ENCODE data around the gene SKIC8. TPM values are rescaled to one million over a fixed set of nuclear protein-coding genes. Genes with fewer than 3 reads are reported as not detected.

SKIC8 gene
- total RNA-seq, 1 donor from 2014 or later: 54.3 TPM

GRCh38 chr15:78335985-78336384 is 36.6 kb upstream of the SKIC8 start:
- peaks cover 2% of the 10 kb centered on the region for H3K4me1 ChIP-seq
- H3K27ac ChIP-seq: no peak overlapping the region
- no peak overlapping the region for H3K4me3 ChIP-seq
- intact Hi-C loops (cut with DNase I): no loop called here
- no peak for DNase-seq (ENCODE audit: extremely low spot score in 2 of 2)
- no peaks in the 10 kb centered on the region for H3K36me3 ChIP-seq
- H3K27me3 ChIP-seq: no peaks in the 10 kb centered on the region
- TF ChIP-seq POLR2A (IDR thresholded peaks at IDR 0.05) (no peak), POLR2AphosphoS5 (IDR thresholded peaks at IDR 0.05; ENCODE audit: insufficient read depth in 1 of 2, low read depth in 1 of 2) (no peak), CTCF (IDR thresholded peaks at IDR 0.05) (no peak)
- no peaks in the 10 kb centered on the region for H3K9me3 ChIP-seq

- intact Hi-C loops (cut with DNase I): no loop called here
- no peaks in the 10 kb centered on the region for H3K36me3 ChIP-seq
- H3K4me1 ChIP-seq: no peaks in the 10 kb centered on the region
- DNase-seq (ENCODE audit: extremely low spot score in 2 of 2): no peak
- no peak overlapping the region for H3K27ac ChIP-seq
- no peak overlapping the region for H3K4me3 ChIP-seq
- no peaks in the 10 kb centered on the region for H3K9me3 ChIP-seq
- TF ChIP-seq POLR2A (IDR thresholded peaks at IDR 0.05) (no peak), POLR2AphosphoS5 (IDR thresholded peaks at IDR 0.05; ENCODE audit: insufficient read depth in 1 of 2, low read depth in 1 of 2) (no peak), CTCF (IDR thresholded peaks at IDR 0.05) (no peak)
- H3K27me3 ChIP-seq: no peaks in the 10 kb centered on the region
Observed at GRCh38 chr15:78334845-78335244, 35.4 kb upstream of the SKIC8 start.

- intact Hi-C loops (cut with DNase I): no loop called here
- TF ChIP-seq POLR2A (IDR thresholded peaks at IDR 0.05) (no peak), POLR2AphosphoS5 (IDR thresholded peaks at IDR 0.05; ENCODE audit: insufficient read depth in 1 of 2, low read depth in 1 of 2) (no peak), CTCF (IDR thresholded peaks at IDR 0.05) (no peak)
- H3K4me3 ChIP-seq: no peak overlapping the region
Observed at GRCh38 chr15:78329625-78330024, 30.2 kb upstream of the SKIC8 start.

GRCh38 chr15:78327466-78327865 is 28.1 kb upstream of the SKIC8 start:
- Histone ChIP-seq H3K36me3 (no peaks in the 10 kb centered on the region), H3K4me3 (no peak overlapping the region), H3K4me1 (no peaks in the 10 kb centered on the region), H3K27me3 (no peaks in the 10 kb centered on the region), H3K27ac (no peak overlapping the region), H3K9me3 (no peaks in the 10 kb centered on the region)
- intact Hi-C loops (cut with DNase I): no loop called here
- no peak for TF ChIP-seq POLR2AphosphoS5 (IDR thresholded peaks at IDR 0.05; ENCODE audit: insufficient read depth in 1 of 2, low read depth in 1 of 2)
- no peak for TF ChIP-seq CTCF (IDR thresholded peaks at IDR 0.05)
- no peak for TF ChIP-seq POLR2A (IDR thresholded peaks at IDR 0.05)
- no peak for DNase-seq (ENCODE audit: extremely low spot score in 2 of 2)

More at GRCh38 chr15:78329625-78330024, 30.2 kb upstream of the SKIC8 start:
- no peaks in the 10 kb centered on the region for H3K27me3 ChIP-seq
- no peaks in the 10 kb centered on the region for H3K36me3 ChIP-seq
- H3K27ac ChIP-seq: no peak overlapping the region
- H3K9me3 ChIP-seq: no peaks in the 10 kb centered on the region
- no peaks in the 10 kb centered on the region for H3K4me1 ChIP-seq
- DNase-seq (ENCODE audit: extremely low spot score in 2 of 2): no peak

- intact Hi-C loops (cut with DNase I): no loop called here
- no peaks in the 10 kb centered on the region for H3K4me1 ChIP-seq
- no peak overlapping the region for H3K4me3 ChIP-seq
- no peaks in the 10 kb centered on the region for H3K9me3 ChIP-seq
- no peaks in the 10 kb centered on the region for H3K27me3 ChIP-seq
- H3K27ac ChIP-seq: no peak overlapping the region
- no peak for DNase-seq (ENCODE audit: extremely low spot score in 2 of 2)
- H3K36me3 ChIP-seq: no peaks in the 10 kb centered on the region
- TF ChIP-seq POLR2A (IDR thresholded peaks at IDR 0.05) (no peak), CTCF (IDR thresholded peaks at IDR 0.05) (no peak), POLR2AphosphoS5 (IDR thresholded peaks at IDR 0.05; ENCODE audit: insufficient read depth in 1 of 2, low read depth in 1 of 2) (no peak)
Observed at GRCh38 chr15:78325092-78325843, 25.9 kb upstream of the SKIC8 start.
